ENCODE data around the gene GFY.

The GFY gene

GRCh38 chr19:49427855-49428546, 2.8 kb downstream of the GFY start (continued):
- TF ChIP-seq ZBTB26 (tag by site-specific recombination; optimal IDR thresholded peaks at IDR 0.05) (peak; percentile 38), ZNF341 (tag by site-specific recombination; IDR thresholded peaks at IDR 0.05; ENCODE audit: low read depth) (peak; percentile 60), ZBTB49 (tag by site-specific recombination; IDR thresholded peaks at IDR 0.05; ENCODE audit: low read depth) (no peak), ZNF561 (tag by site-specific recombination; IDR thresholded peaks at IDR 0.05; ENCODE audit: borderline replicate concordance) (peak; percentile 30; the same call in 1 of the 2 replicates), ZSCAN16 (tag by site-specific recombination; IDR thresholded peaks at IDR 0.05) (no peak), PRDM10 (tag by site-specific recombination; IDR thresholded peaks at IDR 0.05) (peak; percentile 23; the same call in 1 of the 2 replicates), ZEB2 (tag by site-specific recombination; IDR thresholded peaks at IDR 0.05) (0 out of 2 replicates have a peak, but pooled peaks have one; percentile 20), ZNF658 (tag by site-specific recombination; IDR thresholded peaks at IDR 0.05) (no peak), ZNF677 (tag by site-specific recombination; IDR thresholded peaks at IDR 0.05) (peak; percentile 100), ZFP37 (tag by site-specific recombination; IDR thresholded peaks at IDR 0.05) (peak; percentile 52; the same call in 1 of the 2 replicates), GLIS2 (tag by site-specific recombination; IDR thresholded peaks at IDR 0.05) (peak; percentile 48; the same call in 1 of the 2 replicates), SP3 (tag by site-specific recombination; IDR thresholded peaks at IDR 0.05) (peak; percentile 58), ZNF10 (tag by site-specific recombination; IDR thresholded peaks at IDR 0.05) (no peak; the same call in 1 of the 2 replicates), ZNF600 (tag by site-specific recombination; IDR thresholded peaks at IDR 0.05) (peak; percentile 76), SP7 (tag by site-specific recombination; IDR thresholded peaks at IDR 0.05) (peak; percentile 15; the same call in 1 of the 2 replicates), ZNF610 (tag by site-specific recombination; IDR thresholded peaks at IDR 0.05; ENCODE audit: borderline replicate concordance) (peak; percentile 86; the same call in 1 of the 2 replicates), ZNF184 (tag by site-specific recombination; IDR thresholded peaks at IDR 0.05) (no peak), SP2 (tag by site-specific recombination; IDR thresholded peaks at IDR 0.05) (peak; percentile 45), ZBTB20 (tag by site-specific recombination; IDR thresholded peaks at IDR 0.05) (peak; percentile 35; the same call in 1 of the 2 replicates), ZNF335 (tag by site-specific recombination; conservative IDR thresholded peaks at IDR 0.05) (peak; percentile 99), ZXDB (tag by site-specific recombination; IDR thresholded peaks at IDR 0.05) (0 out of 2 replicates have a peak, but pooled peaks have one; percentile 62)
- TF ChIP-seq, protein P1, sequence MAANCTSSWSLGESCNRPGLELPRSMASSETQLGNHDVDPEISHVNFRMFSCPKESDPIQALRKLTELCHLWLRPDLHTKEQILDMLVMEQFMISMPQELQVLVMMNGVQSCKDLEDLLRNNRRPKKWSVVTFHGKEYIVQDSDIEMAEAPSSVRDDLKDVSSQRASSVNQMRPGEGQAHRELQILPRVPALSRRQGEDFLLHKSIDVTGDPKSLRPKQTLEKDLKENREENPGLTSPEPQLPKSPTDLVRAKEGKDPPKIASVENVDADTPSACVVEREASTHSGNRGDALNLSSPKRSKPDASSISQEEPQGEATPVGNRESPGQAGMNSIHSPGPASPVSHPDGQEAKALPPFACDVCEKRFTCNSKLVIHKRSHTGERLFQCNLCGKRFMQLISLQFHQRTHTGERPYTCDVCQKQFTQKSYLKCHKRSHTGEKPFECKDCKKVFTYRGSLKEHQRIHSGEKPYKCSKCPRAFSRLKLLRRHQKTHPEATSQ (tag by site-specific recombination; IDR thresholded peaks at IDR 0.05), result no peak
- TF ChIP-seq, protein P2, sequence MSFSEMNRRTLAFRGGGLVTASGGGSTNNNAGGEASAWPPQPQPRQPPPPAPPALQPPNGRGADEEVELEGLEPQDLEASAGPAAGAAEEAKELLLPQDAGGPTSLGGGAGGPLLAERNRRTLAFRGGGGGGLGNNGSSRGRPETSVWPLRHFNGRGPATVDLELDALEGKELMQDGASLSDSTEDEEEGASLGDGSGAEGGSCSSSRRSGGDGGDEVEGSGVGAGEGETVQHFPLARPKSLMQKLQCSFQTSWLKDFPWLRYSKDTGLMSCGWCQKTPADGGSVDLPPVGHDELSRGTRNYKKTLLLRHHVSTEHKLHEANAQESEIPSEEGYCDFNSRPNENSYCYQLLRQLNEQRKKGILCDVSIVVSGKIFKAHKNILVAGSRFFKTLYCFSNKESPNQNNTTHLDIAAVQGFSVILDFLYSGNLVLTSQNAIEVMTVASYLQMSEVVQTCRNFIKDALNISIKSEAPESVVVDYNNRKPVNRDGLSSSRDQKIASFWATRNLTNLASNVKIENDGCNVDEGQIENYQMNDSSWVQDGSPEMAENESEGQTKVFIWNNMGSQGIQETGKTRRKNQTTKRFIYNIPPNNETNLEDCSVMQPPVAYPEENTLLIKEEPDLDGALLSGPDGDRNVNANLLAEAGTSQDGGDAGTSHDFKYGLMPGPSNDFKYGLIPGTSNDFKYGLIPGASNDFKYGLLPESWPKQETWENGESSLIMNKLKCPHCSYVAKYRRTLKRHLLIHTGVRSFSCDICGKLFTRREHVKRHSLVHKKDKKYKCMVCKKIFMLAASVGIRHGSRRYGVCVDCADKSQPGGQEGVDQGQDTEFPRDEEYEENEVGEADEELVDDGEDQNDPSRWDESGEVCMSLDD (tag by site-specific recombination; IDR thresholded peaks at IDR 0.05), result no peak
- TF ChIP-seq, protein P3, sequence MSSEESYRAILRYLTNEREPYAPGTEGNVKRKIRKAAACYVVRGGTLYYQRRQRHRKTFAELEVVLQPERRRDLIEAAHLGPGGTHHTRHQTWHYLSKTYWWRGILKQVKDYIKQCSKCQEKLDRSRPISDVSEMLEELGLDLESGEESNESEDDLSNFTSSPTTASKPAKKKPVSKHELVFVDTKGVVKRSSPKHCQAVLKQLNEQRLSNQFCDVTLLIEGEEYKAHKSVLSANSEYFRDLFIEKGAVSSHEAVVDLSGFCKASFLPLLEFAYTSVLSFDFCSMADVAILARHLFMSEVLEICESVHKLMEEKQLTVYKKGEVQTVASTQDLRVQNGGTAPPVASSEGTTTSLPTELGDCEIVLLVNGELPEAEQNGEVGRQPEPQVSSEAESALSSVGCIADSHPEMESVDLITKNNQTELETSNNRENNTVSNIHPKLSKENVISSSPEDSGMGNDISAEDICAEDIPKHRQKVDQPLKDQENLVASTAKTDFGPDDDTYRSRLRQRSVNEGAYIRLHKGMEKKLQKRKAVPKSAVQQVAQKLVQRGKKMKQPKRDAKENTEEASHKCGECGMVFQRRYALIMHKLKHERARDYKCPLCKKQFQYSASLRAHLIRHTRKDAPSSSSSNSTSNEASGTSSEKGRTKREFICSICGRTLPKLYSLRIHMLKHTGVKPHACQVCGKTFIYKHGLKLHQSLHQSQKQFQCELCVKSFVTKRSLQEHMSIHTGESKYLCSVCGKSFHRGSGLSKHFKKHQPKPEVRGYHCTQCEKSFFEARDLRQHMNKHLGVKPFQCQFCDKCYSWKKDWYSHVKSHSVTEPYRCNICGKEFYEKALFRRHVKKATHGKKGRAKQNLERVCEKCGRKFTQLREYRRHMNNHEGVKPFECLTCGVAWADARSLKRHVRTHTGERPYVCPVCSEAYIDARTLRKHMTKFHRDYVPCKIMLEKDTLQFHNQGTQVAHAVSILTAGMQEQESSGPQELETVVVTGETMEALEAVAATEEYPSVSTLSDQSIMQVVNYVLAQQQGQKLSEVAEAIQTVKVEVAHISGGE (tag by site-specific recombination; conservative IDR thresholded peaks at IDR 0.05; ENCODE audit: low read depth), result peak; percentile 48
